OCI-M1 (cell line): ENCODE results near the gene OTC.

Experiments used
- DNase-seq: peaks from one replicate; lab custom pipeline; 2025; lab: John Stamatoyannopoulos, UW

OTC gene

GRCh38 chrX:38352362-38352761 is at the start of gene OTC:
OTC (plus strand) TSS chrX:38352604; CDS start chrX:38352697, 93 bp downstream.
- DNase-seq = no peak

DNA sequence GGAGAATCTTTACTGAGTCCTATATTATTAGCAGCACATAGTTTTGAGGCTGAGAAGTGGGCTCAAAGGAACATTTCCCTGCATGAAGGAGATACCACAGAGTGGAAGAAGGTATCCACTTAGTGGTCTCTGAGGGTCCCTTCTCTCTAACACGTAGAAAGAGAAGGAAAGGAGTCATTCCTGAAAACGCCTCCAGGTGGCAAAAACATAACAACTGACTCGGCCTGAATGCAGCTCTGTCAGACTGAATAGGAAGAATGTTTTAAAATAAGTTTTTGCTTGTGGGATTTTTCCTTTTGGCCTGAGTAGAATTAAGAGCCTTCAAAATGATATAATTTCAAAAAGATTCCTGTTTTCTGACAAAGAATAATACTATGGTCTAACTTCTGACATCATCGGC is 48.4 kb upstream of the OTC start:
- peak; percentile 1 for DNase-seq

DNA sequence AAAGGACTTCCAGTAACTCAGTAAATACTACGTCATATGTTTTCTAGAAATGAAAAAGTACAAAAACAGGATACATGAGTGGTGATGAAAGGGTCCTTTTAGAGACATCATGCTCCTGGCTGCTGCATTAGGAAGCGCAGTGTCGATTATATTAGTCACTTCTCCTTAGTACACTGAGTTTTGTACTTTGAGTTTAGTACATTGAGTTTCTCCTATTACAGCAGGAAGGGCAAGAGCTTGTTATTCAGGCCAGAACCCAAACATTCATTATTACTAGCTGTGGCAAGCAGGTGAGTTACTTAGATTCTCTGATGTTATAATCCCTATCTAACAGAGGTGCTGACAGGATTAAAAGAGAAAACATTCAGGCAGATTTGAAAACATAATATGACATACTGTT is 46.4 kb upstream of the OTC start:
- no peak for DNase-seq

GRCh38 chrX:38311743-38312142 is 40.7 kb upstream of the OTC start:
- DNase-seq = no peak

GRCh38 chrX:38312436-38312835 is 40.0 kb upstream of the OTC start:
- DNase-seq = no peak

- no peak for DNase-seq
Observed at GRCh38 chrX:38313190-38313589, 39.2 kb upstream of the OTC start.

GRCh38 chrX:38315186-38315585 is 37.2 kb upstream of the OTC start:
- DNase-seq = no peak

DNA sequence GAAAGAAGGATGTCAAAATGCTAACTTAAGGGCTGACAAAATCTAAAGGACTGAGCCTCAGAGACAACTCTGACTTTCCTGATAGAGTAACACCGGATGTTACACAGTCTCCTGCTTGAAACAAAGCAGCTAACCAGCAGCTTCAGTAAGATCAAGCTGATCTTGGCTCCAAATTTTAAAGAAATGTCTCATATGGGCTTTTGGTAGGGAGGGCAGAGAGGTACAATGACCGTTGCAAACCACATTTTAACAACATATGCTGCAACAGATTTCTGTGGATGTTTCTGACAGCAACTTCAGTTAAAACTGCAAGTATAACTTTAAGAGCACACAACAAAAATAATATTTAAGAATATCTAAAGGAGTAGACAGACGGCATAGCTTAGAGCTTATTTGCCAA is 34.2 kb upstream of the OTC start:
- peak; percentile 8 for DNase-seq

GRCh38 chrX:38318606-38319005 is 33.8 kb upstream of the OTC start:
- no peak for DNase-seq

DNA sequence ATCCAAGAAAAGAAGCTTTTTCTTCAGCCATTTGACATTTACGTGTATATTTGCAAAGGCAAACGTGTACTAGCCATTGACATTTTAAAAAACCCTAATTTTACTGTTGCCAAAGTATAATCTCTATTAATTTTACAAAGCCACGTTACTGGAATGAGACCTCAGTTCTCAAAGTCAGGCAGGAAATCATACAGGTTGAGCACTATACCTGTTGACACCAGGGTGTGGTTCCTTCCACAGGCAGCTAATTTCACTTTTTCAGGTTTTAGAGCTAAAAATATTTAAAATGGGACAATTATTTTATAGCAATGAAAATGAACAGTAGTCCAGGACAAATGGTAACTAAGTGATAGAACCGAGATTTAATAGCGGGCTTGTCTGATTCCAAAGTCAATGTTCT is 31.6 kb upstream of the OTC start:
- no peak for DNase-seq

GRCh38 chrX:38326086-38326485 is 26.3 kb upstream of the OTC start:
- no peak for DNase-seq

DNA sequence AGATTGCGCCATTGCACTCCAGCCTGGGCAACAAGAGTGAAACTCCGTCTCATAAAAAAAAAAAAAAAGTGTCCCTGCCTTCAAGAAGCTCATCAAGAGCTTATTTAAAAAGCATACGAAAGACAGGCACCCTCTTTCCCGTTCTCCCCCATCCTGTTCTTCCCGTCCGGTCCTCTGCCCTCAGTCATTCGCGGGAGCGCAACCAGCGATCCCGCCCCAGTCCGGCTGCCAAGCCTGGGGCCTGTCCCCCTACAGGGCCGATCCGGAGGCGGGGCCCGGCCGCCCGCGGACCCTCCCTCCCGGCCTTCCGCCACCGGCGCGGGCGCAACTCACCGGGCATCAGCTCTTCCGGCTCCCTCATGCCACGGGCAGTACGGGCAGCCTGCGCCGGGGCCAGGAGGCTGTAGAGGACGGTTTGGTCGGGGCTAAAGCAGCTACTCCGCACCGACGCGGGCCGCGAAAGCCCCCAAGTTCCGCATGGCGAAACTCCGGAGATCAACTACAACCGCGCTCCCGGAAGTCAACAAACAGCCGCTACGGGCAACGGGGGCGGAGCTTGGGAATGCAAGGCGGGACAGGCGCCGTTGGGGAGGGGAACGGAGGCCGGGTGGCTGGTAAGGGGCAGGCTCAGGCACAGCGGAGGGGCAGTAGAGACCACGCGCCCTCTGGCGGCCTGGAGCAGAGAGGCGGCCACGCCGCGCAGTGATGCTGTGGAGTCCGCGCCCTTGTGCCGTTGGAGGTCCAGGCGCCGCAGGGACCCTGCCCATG is 25.2 kb upstream of the OTC start, which contains the start of gene RPGR:
RPGR (minus strand) TSS at position 503 of the 768 bp plus-strand sequence; CDS start at position 361, 142 bp downstream.
- peak; percentile 95 for DNase-seq

GRCh38 chrX:38327775-38328081 is 24.7 kb upstream of the OTC start:
- no peak for DNase-seq

- no peak for DNase-seq
Observed at GRCh38 chrX:38332505-38332904, 19.9 kb upstream of the OTC start.

DNA sequence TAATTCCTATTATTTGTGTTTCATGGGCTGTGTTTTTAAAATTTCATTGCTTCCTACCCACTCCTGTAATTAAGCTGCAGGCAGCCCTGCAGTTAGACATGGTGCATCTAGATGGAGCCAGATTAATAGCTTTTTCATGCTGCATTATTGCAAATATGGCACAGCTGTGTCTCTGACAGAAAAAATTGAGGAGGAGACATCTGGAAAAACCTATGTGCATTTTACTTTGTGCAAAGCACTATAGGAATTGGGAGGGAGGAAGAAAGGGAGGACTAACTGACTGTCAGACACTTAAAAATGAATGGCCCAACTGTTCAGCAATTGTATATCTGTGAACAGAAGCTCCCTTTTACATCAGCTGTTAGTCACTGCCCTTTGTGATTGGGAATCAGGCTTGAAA is 17.0 kb upstream of the OTC start:
- no peak for DNase-seq

DNA sequence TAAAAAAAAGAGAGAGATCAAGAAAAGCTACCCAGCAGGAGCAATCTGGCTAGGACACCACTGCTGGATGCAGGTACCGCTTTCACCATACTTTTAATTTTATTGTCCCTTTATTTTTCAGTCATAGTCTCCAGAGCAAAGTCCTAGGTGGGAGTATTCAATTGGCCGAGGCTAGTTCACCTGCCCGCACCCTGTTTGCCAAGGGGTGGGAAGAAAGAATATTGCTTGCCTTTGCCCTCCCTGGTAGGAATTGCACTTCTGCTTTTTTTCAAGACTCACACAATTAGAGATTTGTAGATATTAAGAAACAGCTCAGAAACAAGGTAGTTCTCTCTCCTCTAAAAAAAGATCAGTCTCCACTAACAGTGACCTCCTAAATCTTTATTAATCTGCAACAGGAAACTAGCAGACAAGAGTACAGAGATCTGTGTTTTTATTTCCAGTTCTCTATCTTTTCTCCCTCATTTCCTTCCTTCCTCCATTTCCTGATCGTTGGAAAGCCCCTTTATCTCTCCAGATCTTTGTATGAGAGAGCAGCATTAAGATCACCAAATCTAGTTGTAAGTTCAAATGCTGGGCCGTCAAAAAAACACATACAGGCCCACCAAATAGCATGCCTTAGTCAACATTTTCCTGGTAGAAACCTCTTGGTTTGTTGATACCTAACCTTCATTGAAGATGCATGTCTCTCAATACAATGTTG is 15.7 kb upstream of the OTC start:
- DNase-seq = no peak

GRCh38 chrX:38341442-38341841 is 11.0 kb upstream of the OTC start:
- DNase-seq = no peak

DNA sequence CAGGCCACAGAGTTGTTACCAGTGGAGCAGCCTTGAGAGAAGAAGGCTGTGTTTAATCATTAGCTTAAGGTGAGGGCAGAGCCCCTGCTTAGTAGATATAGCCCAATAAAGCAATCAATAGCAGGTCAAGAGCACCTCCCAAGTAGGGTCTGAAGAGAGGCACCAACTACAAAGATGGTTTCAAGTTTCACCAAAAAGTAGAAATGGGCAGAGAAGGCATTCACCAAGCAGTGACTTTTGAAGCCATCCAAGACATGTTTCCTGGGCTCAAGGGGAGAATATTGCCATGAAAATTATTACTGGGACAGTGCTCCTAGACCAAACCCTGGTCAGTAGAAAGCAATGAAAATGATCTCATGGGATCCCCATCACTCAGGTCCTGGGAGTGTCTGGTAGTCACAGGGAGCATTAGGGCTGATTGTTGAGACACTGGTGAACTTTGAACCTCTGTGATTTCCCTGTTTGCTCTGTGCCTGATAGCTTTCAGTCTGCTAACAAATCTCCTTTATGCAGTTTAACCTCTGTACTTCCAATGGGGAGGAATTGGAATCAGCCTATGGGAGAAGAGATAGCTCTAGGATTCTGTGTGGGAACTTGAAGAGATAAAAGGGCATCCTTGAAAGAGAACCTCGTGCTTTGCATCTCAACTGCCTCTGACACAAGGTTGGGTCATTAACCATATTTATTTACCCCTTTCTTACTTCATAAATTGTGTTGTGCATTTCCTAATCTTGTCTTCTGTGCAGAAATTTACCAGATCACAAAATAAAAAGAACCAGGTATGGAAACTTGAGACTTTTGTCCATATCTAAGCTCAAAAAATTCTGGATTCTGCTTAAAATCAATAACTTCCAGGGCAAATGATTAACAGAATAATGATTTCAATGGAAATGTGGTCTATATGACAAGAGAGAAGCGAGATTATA is 9.3 kb upstream of the OTC start:
- DNase-seq = no peak

DNA sequence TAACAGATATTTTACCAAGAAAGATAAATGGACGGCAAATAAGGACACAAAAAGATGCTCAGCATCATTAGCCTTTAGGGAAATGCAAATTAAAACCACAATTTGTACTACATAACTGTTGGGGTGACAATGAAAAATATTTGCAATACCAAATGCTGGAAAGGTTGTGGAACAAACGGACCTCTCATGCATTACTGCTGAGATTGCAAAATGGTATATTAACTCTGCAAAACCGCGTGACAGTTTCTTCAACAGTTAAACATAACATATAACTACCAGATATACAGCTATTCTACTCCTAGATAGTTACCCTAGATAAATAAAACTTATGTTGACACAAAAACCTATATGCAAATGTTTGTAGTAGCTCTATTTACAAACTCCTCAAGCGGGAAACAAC is 6.3 kb upstream of the OTC start:
- DNase-seq = no peak

DNA sequence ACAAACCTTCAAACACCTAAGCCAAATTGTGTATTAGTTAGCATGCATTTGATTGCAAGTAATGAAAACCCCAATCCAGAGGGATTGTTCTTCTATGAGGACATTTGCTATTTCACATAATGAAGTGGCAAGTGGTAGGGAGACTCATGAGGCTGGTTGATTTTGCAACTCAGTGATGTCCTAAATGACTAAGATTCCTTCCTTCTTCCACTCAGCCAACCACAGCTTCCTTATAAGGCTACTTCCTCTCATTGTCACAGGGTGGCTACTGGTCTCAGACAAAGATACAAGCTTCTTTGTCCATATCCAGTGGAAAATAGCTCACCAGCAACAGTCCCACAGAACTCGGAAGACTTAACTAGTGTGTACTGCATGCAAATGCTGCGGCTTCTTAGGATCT is 5.3 kb upstream of the OTC start:
- DNase-seq = peak; percentile 53

DNA sequence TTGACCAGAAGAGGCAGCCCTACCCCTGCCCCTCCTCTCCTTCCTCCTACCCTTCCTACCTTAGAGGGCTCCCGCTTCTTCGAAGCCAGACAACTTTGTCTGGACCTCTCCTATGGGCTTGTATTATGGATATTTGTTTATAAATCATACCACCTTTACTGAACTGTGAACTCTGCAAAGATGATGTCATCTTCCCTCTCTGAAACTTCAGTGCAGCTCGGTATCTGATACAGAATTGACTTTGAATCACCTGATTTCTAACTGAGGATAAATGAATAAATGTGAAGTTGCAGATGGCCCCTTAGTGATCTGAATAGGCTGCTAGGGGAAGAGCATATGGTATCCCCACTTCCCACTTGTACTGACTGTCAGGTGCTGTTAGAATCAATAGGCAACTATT is 1.1 kb upstream of the OTC start:
- DNase-seq = no peak

- DNase-seq = no peak
Observed at GRCh38 chrX:38356401-38356800, 4.0 kb downstream of the OTC start.
